Activated T-helper 17 cell treated with anti-CD3 and anti-CD28 coated beads, Interleukin-2, amount 50 U/mL, for 72 hours (primary cell): Measurements from ENCODE around the gene XAB2. TPM values are rescaled to one million over a fixed set of nuclear protein-coding genes. Genes with fewer than 3 reads are reported as not detected.
A peak's percentile ranks its signal among the peaks of the same experiment; 100 is the strongest.
"Not testable (repeated sequence)": the region's sequence is repeated elsewhere in the genome, so short reads cannot be mapped to it uniquely, and the experiment has no call there.

Experiments used
- ATAC-seq: fragments of 150-1000 bp; cut with Tn5 transposase; replicated peaks from 2 replicates; pipeline ENCODE4 v1.10.0; 2021; ENCODE audit warnings: mild to moderate bottlenecking, moderate library complexity
- H3K27ac Mint-ChIP-seq: one replicate; pipeline ENCODE4 v1.8.0; 2022; ENCODE audit warnings: mixed read lengths
- H3K27me3 Mint-ChIP-seq: one replicate; pipeline ENCODE4 v1.8.0; 2022; ENCODE audit warnings: mixed read lengths
- H3K36me3 Mint-ChIP-seq: one replicate; pipeline ENCODE4 v1.8.0; 2022; ENCODE audit warnings: low read depth, mild to moderate bottlenecking, mixed read lengths
- H3K4me1 Mint-ChIP-seq: one replicate; pipeline ENCODE4 v1.8.0; 2022; ENCODE audit warnings: mixed read lengths
- H3K4me3 Mint-ChIP-seq: one replicate; pipeline ENCODE4 v1.8.0; 2022; ENCODE audit warnings: mild to moderate bottlenecking, mixed read lengths
- H3K9me3 Mint-ChIP-seq: one replicate; pipeline ENCODE4 v1.8.0; 2022; ENCODE audit warnings: mixed read lengths
- total RNA-seq, 2 donors: library from RNA; stranded (reverse); gene quantifications; one replicate each; pipeline ENCODE4 v1.2.3, GENCODE V29; 2022

The XAB2 gene
- total RNA-seq, 2 donors from 2014 or later = 39.0 to 53.8 TPM

DNA sequence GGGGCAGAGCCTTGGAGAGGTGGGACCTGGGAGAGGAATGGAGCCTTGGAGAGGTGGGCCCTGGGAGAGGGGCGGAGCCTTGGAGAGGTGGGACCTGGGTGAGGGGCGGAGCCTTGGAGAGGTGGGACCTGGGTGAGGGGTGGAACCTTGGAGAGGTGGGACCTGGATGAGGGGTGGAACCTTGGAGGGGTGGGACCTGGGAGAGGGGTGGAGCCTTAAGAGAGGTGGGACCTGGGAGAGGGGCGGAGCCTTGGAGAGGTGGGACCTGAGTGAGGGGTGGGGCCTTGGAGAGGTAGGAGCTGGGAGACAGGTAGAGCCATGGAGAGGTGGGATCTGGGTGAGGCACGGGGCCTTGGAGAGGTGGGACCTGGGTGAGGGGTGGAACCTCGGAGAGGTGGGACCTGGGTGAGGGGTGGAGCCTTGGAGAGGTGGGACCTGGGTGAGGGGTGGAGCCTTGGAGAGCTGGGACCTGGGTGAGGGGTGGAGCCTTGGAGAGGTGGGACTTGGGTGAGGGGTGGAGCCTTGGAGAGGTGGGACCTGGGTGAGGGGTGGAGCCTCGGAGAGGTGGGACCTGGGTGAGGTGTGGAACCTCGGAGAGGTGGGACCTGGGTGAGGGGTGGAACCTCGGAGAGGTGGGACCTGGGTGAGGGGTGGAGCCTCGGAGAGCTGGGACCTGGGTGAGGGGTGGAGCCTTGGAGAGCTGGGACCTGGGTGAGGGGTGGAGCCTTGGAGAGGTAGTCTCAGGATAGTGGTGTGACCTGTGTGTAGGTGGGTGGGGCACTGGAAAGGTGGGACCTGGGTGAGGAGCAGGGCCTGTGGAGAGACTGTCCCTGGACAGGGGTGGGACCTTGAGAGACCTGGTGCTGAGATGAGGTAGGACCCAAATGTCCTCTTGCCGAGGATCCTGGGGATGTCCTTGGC, 14.5 kb upstream of the XAB2 start:
- Mint-ChIP-seq H3K4me1 (peaks cover 11% of the 10 kb centered on the region), H3K36me3 (peaks cover 30% of the 10 kb centered on the region)
- not testable (repeated sequence) for H3K27me3 Mint-ChIP-seq, H3K9me3 Mint-ChIP-seq, H3K27ac Mint-ChIP-seq, H3K4me3 Mint-ChIP-seq
- peak; percentile 45 for ATAC-seq

DNA sequence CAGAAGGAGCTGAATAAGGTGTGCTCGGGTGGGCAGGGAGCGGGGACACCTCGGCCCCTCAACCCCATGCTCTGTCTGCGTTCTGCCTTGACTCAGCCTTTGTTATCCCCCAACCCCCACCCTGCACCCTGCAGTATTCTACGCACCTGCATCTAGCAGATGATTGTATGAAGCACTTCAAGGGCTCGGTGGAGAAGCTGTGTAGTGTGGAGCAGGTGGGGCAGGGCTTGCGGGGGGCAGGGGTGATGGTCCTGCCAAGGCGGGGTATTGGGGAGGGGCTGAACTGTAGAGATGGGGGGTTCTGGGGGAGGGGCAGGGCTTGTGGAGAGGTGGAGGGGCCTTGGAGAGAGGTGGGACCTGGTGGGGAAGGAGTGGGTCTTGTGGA, 13.7 kb upstream of the XAB2 start:
- Mint-ChIP-seq H3K36me3 (peaks cover 32% of the 10 kb centered on the region), H3K27ac (no peak overlapping the region), H3K27me3 (no peaks in the 10 kb centered on the region), H3K4me3 (no peak overlapping the region), H3K4me1 (peaks cover 11% of the 10 kb centered on the region), H3K9me3 (no peaks in the 10 kb centered on the region)
- ATAC-seq = no peak

DNA sequence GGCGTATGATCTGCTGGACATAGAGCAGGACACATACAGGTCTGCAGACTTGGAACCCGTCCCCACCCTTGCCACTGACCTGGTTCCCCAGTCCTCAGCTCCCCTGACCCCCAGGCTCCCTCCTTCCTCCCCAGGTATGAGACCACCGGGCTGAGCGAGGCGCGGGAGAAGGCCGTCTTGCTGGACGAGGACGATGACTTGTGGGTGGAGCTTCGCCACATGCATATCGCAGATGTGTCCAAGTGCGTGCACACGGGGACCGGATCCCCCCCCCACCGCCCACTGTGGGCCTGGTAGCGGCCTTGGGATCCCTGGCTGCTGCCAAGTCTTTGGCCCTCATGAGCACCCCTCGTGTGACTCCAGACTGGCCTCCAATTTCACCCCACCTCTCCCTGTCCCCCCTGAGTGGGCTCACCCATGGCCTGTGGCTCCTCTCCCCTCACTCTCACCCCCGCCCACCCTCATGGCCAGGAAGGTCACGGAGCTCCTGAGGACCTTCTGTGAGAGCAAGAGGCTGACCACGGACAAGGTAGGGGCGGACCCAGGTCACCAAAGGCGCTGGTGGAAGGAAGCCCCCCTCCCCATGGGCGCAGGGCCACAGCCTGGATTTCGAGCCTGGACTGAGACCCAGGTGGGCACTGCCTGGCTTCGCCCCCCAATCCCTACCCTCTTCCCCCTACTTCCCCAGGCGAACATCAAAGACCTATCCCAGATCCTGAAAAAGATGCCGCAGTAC, 13.1 kb upstream of the XAB2 start:
- H3K9me3 Mint-ChIP-seq = no peaks in the 10 kb centered on the region
- ATAC-seq = no peak
- peaks cover 11% of the 10 kb centered on the region for H3K4me1 Mint-ChIP-seq
- H3K36me3 Mint-ChIP-seq = peaks cover 37% of the 10 kb centered on the region
- no peaks in the 10 kb centered on the region for H3K27me3 Mint-ChIP-seq
- no peak overlapping the region for H3K4me3 Mint-ChIP-seq
- no peak overlapping the region for H3K27ac Mint-ChIP-seq

- Mint-ChIP-seq H3K36me3 (peaks cover 37% of the 10 kb centered on the region), H3K9me3 (no peaks in the 10 kb centered on the region), H3K4me1 (peaks cover 11% of the 10 kb centered on the region), H3K27ac (no peak overlapping the region), H3K27me3 (no peaks in the 10 kb centered on the region), H3K4me3 (no peak overlapping the region)
- no peak for ATAC-seq
Measured at GRCh38 chr19:7641290-7642276, 12.2 kb upstream of the XAB2 start.

DNA sequence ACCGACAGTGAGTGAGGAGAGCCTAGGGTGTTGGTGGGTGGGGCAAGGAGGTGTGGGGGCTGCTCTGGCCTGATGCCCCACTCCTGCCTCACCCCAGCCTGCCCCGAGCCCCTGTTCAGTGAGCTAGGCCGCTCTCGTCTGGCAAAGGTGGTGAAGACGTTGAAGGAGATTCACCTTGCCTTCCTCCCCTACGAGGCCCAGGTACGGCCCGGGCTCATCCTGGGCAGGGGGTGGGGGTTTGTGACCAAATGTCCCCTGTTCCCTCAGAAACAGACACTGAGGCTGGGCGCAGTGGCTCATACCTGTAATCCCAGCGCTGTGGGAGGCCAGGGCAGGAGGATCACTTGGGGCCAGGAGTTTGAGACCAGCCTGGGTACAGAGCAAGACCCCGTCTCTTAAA, 11.5 kb upstream of the XAB2 start:
- no peaks in the 10 kb centered on the region for H3K9me3 Mint-ChIP-seq
- H3K27me3 Mint-ChIP-seq = no peaks in the 10 kb centered on the region
- H3K36me3 Mint-ChIP-seq = peaks cover 34% of the 10 kb centered on the region
- peaks cover 11% of the 10 kb centered on the region for H3K4me1 Mint-ChIP-seq
- no peak for ATAC-seq
- H3K4me3 Mint-ChIP-seq = no peak overlapping the region
- no peak overlapping the region for H3K27ac Mint-ChIP-seq

DNA sequence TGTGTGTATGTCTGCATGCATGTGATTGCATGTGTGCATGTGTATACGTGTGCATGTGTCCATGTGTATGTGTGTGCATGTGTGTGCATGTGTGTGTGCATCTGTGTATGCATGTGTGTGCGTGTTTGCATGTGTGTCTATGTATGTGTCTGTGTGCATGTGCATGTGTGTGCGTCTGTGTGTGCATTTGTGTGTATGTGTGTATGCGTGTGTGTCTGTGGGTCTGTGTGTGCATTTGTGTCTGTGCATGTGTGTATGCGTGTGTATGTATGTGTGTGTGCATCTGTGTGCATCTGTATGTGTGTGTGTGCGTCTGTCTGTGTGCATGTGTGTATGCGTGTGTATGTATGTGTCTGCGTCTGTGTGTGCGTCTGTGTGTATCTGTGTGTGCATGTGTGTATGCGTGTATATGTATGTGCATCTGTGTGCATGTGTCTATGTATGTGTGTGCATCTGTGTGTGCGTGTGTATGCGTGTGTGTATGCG, 10.6 kb upstream of the XAB2 start:
- peaks cover 11% of the 10 kb centered on the region for H3K4me1 Mint-ChIP-seq
- H3K27ac Mint-ChIP-seq = no peak overlapping the region
- H3K27me3 Mint-ChIP-seq = no peaks in the 10 kb centered on the region
- peaks cover 30% of the 10 kb centered on the region for H3K36me3 Mint-ChIP-seq
- no peaks in the 10 kb centered on the region for H3K9me3 Mint-ChIP-seq
- ATAC-seq = no peak
- no peak overlapping the region for H3K4me3 Mint-ChIP-seq

- H3K27me3 Mint-ChIP-seq = no peaks in the 10 kb centered on the region
- H3K4me3 Mint-ChIP-seq = peak overlapping the region; percentile 23
- H3K9me3 Mint-ChIP-seq = no peaks in the 10 kb centered on the region
- H3K27ac Mint-ChIP-seq = no peak overlapping the region
- H3K36me3 Mint-ChIP-seq = peaks cover 30% of the 10 kb centered on the region
- no peak for ATAC-seq
- H3K4me1 Mint-ChIP-seq = peaks cover 15% of the 10 kb centered on the region
Measured at GRCh38 chr19:7638802-7639465, 9.6 kb upstream of the XAB2 start.

DNA sequence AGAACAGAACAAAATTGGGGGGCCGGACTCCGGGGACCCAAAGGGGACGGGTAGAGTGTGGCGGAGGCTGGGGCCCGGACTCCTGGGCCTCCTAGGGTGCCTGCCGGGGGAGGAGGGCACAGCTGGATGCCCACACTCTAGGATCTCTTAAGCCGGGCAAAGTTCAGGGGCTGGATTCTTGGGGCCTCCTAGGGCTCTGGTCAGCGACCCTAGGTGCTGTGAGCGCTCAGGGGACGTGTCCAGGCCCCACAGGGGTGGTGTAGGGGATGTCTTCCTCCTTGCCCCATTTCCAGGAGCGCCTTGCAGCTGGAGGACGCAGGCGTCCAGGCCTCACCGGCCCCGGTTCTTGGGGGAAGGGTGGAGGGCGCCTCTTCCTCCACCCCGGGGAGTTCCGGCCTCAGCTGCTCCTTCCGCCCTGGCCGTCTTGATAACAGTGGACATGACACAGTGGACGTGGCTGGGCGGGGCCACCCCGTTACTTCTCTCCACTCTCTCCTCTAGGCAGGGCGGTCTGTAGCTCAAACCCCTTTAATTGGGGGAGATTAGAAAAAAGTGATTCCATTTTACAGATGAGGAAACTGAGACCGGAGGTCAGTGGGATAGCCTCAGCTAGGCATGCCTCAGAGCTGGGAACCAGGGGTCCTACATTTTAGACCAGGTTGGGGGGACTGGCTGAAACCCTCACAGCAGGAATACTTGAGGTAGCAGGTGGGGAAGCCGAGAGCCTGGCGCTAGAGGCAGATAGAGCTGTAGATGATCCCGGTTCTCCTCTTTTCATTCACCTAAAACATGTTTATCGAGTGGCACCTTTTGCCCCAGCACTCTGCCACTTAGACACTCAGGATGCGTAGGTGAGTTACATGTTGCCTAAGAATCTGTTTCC, 8.3 kb upstream of the XAB2 start:
- peak; percentile 37 for ATAC-seq
- Mint-ChIP-seq H3K27ac (peak overlapping the region; percentile 88), H3K9me3 (no peaks in the 10 kb centered on the region), H3K4me1 (peaks cover 15% of the 10 kb centered on the region), H3K4me3 (peak overlapping the region; percentile 83), H3K27me3 (no peaks in the 10 kb centered on the region), H3K36me3 (peaks cover 33% of the 10 kb centered on the region)

DNA sequence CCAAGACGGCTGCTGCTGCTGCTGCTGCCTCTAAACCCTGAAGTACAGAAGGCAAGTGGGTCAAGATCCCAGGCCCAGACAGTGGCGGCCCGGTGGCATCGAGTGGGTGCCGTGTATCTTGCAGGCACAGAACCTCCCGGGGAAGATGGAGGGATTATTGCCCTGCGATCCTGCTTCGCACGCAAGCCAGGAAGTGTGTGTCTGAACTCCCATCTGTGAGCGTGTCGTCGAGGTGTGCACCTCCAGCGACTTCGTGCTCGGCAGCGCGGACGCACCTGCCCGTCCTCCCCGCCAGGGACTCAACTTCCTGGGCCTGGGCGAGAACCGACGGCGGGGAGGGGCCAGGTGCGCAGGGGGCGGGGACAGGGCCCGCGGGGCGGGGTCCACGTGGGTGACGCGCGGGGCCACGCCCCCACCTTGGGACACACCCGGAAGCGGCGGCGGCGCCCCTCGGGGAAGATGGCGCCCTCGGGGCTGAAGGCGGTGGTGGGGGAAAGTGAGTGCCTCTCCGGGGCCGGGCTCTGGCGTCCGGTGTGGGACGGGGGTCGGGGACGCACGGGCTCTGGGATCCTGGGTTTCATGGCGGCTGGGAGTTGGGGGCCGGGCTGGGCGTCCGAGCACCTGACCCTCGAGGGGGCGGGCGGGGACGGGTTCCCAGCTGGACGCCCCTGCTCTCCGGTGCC, 7.5 kb upstream of the XAB2 start, which contains the start of gene STXBP2:
STXBP2 (plus strand) TSS at position 420 of the 683 bp plus-strand sequence; CDS start at position 460, 40 bp downstream.
- Mint-ChIP-seq H3K4me3 (peak within 1 kb of the TSS; percentile 83), H3K36me3 (peaks cover 34% of the 10 kb centered on the region), H3K4me1 (peaks cover 15% of the 10 kb centered on the region), H3K27ac (peak within 1 kb of the TSS; percentile 88), H3K9me3 (no peaks in the 10 kb centered on the region), H3K27me3 (no peaks in the 10 kb centered on the region)
- peak; percentile 98 for ATAC-seq

DNA sequence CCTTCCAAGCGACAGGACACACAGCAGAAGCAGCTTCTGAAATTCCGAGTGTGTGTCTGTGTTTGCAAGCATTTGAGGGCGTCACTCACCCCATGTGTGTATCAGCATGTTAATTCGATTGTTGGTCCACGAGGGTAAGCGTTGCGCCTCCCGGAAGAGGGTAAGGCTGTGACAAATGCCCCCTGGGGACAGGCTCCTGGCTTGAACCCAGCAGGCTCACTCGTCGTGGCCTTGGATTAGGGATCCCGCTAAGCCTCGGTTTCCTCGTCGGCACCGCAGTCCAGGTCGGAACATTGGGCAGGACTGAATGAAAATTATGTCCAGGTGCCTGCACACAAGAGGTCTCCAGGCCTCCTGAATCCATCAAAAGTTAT, 7.0 kb upstream of the XAB2 start:
- peak overlapping the region; percentile 88 for H3K27ac Mint-ChIP-seq
- H3K36me3 Mint-ChIP-seq = peaks cover 39% of the 10 kb centered on the region
- no peak for ATAC-seq
- no peaks in the 10 kb centered on the region for H3K27me3 Mint-ChIP-seq
- peaks cover 15% of the 10 kb centered on the region for H3K4me1 Mint-ChIP-seq
- H3K4me3 Mint-ChIP-seq = peak overlapping the region; percentile 83
- H3K9me3 Mint-ChIP-seq = no peaks in the 10 kb centered on the region

- Mint-ChIP-seq H3K4me3 (peak overlapping the region; percentile 83), H3K9me3 (no peaks in the 10 kb centered on the region), H3K27ac (peak overlapping the region; percentile 88), H3K36me3 (peaks cover 39% of the 10 kb centered on the region), H3K27me3 (no peaks in the 10 kb centered on the region), H3K4me1 (peaks cover 15% of the 10 kb centered on the region)
- no peak for ATAC-seq
Measured at GRCh38 chr19:7635670-7636069, 6.3 kb upstream of the XAB2 start.

- Mint-ChIP-seq H3K27ac (peak within 1 kb of the TSS; percentile 28), H3K36me3 (peaks cover 34% of the 10 kb centered on the region), H3K4me3 (peak within 1 kb of the TSS; percentile 83), H3K9me3 (no peaks in the 10 kb centered on the region), H3K27me3 (no peaks in the 10 kb centered on the region), H3K4me1 (peaks cover 16% of the 10 kb centered on the region)
- ATAC-seq = no peak
Measured at GRCh38 chr19:7633698-7634097, 4.4 kb upstream of the XAB2 start, which contains the start of gene PCP2. TSS of gene PCP2 (minus strand) at chr19:7633719. CDS start at chr19:7633457, 262 bp downstream.
